ENCODE results near the gene SNUPN. TPM values are rescaled to one million over a fixed set of nuclear protein-coding genes. Genes with fewer than 3 reads are reported as not detected.

Gene SNUPN
- total and polyA plus RNA-seq, 12 donors = 13.5 to 40.8 (median 23.4) TPM

- H3K4me1 ChIP-seq (replicated peaks in 1 of 2) = peaks cover 0 to 7% of the 10 kb centered on the region in 2 donors
- no peak for TF ChIP-seq CTCF (IDR thresholded peaks at IDR 0.05)
- TF ChIP-seq POLR2A (IDR thresholded peaks at IDR 0.05) = no peak
- no peaks in the 10 kb centered on the region for H3K36me3 ChIP-seq (replicated peaks in 1 of 2)
- no peak overlapping the region for H3K4me3 ChIP-seq
- no peak for DNase-seq
- H3K27ac ChIP-seq = peak overlapping the region in 2 of 5 donors; percentile 8 to 52
- 63 to 80% (median 71%) methylated on average over 2 to 15 of the region's 15 CpGs for WGBS, 4 donors
- no peaks in the 10 kb centered on the region for H3K9me3 ChIP-seq (replicated peaks in 1 of 3)
- no peaks in the 10 kb centered on the region for H3K27me3 ChIP-seq
- intact Hi-C loops (cut with DNase I) = no loop called here
These were observed 41.4 kb upstream of the SNUPN start for GRCh38 chr15:75666823-75667501.

GRCh38 chr15:75663931-75664421, 38.5 kb upstream of the SNUPN start:
- no peak for DNase-seq
- no peak overlapping the region for H3K27ac ChIP-seq
- H3K27me3 ChIP-seq = no peaks in the 10 kb centered on the region
- H3K4me1 ChIP-seq (replicated peaks in 1 of 2) = peaks cover 0 to 20% of the 10 kb centered on the region in 2 donors
- H3K9me3 ChIP-seq (replicated peaks in 1 of 3) = no peaks in the 10 kb centered on the region
- H3K4me3 ChIP-seq = no peak overlapping the region
- intact Hi-C loops (cut with DNase I) = no loop called here
- no peaks in the 10 kb centered on the region for H3K36me3 ChIP-seq (replicated peaks in 1 of 2)
- WGBS, 4 donors = 72 to 79% (median 74%) methylated on average over 6 to 11 of the region's 11 CpGs
- no peak for TF ChIP-seq POLR2A (IDR thresholded peaks at IDR 0.05)
- TF ChIP-seq CTCF (IDR thresholded peaks at IDR 0.05) = no peak

- WGBS, 4 donors = 74 to 93% (median 86%) methylated on average over 4 to 9 of the region's 9 CpGs
- intact Hi-C loops (cut with DNase I) = no loop called here
- TF ChIP-seq CTCF (IDR thresholded peaks at IDR 0.05) = no peak
- TF ChIP-seq POLR2A (IDR thresholded peaks at IDR 0.05) = no peak
These were observed 37.4 kb upstream of the SNUPN start for GRCh38 chr15:75662823-75663519.

GRCh38 chr15:75661756-75662140, 36.2 kb upstream of the SNUPN start:
- Histone ChIP-seq H3K27me3 (no peaks in the 10 kb centered on the region), H3K9me3 (replicated peaks in 1 of 3) (no peaks in the 10 kb centered on the region), H3K4me1 (replicated peaks in 1 of 2) (peaks cover 0 to 17% of the 10 kb centered on the region in 2 donors), H3K4me3 (no peak overlapping the region), H3K27ac (peak overlapping the region in 4 of 5 donors; percentile 40 to 85 (median 72)), H3K36me3 (replicated peaks in 1 of 2) (peaks cover 0 to 18% of the 10 kb centered on the region in 2 donors)
- intact Hi-C loops (cut with DNase I) = no loop called here
- TF ChIP-seq CTCF (IDR thresholded peaks at IDR 0.05) (no peak), POLR2A (IDR thresholded peaks at IDR 0.05) (no peak)
- WGBS, 4 donors = 62 to 77% (median 70%) methylated on average over 3 of the region's 3 CpGs
- DNase-seq = no peak

More at GRCh38 chr15:75662823-75663519, 37.4 kb upstream of the SNUPN start:
- H3K9me3 ChIP-seq (replicated peaks in 1 of 3) = no peaks in the 10 kb centered on the region
- H3K36me3 ChIP-seq (replicated peaks in 1 of 2) = peaks cover 0 to 8% of the 10 kb centered on the region in 2 donors
- H3K27me3 ChIP-seq = no peaks in the 10 kb centered on the region
- DNase-seq = no peak
- H3K27ac ChIP-seq = peak overlapping the region in 1 of 5 donors; percentile 34
- no peak overlapping the region for H3K4me3 ChIP-seq
- H3K4me1 ChIP-seq (replicated peaks in 1 of 2) = peaks cover 0 to 20% of the 10 kb centered on the region in 2 donors
